Activated T-helper 1 cell treated with anti-CD3 and anti-CD28 coated beads, Interleukin-2, amount 50 U/mL, for 16 hours (primary cell): ENCODE data around the gene MYBPH.

Experiments
- DNase-seq, 2 donors: peaks; one replicate each; pipeline ENCODE4 v3.0.0-alpha.2; 2020; ENCODE audit warnings: low read depth in 1 of 2, low spot score in 1 of 2

Gene MYBPH

DNA sequence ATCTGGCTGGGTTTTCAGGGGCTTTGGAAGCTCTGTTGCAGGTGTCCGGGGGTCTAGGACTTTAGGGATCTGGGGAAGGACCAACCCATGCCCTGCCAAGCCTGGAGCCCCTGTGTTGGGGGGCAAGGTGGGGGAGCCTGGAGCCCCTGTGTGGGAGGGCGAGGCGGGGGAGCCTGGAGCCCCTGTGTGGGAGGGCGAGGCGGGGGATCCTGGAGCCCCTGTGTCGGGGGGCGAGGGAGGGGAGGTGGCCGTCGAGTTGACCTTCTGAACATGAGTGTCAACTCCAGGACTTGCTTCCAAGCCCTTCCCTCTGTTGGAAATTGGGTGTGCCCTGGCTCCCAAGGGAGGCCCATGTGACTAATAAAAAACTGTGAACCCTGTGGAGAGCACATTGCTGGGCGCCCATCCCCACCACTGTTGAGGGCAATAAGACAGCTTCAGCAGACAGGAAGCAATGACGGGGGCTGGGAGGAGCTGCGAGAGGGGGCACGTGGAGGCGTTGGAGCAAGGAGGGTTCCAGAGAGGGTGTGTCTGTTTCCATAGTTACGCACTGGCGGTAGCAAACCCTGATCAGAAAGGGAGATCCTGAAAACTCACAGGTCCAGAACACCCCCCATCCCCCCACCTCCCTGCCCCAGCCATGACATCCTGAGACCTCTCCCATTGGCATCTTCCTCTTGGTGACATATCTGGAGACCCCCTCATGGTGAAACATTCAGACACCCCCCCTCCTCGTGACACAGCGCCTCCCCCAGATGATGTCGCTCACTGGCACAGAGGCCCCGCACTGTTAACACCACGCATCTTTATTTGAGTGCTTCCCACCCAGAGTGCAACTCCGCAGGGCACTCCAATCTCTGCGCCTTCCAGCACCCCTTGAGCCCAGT, 8.4 kb downstream of the MYBPH start:
- no peak for DNase-seq

DNA sequence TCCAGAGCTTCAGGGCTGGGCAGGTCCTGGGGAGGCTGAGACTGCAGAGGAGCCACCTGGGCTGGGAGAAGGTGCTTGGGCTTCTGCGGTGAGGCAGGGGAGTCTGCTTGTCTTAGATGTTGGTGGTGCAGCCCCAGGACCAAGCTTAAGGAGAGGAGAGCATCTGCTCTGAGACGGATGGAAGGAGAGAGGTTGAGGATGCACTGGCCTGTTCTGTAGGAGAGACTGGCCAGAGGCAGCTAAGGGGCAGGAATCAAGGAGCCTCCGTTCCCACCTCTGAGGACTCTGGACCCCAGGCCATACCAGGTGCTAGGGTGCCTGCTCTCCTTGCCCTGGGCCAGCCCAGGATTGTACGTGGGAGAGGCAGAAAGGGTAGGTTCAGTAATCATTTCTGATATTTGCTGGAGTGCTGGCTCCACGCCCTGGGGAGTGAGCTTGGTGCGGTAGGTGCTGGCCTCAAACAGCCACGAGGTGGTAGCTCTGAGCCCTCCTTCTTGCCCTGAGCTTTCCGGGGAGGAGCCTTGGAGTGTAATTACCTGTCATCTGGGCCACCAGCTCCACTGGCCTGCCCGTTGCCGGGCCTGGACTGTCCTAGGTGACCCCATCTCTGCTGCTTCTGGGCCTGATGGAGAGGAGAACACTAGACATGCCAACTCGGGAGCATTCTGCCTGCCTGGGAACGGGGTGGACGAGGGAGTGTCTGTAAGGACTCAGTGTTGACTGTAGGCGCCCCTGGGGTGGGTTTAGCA, 9.3 kb downstream of the MYBPH start:
- no peak for DNase-seq

DNA sequence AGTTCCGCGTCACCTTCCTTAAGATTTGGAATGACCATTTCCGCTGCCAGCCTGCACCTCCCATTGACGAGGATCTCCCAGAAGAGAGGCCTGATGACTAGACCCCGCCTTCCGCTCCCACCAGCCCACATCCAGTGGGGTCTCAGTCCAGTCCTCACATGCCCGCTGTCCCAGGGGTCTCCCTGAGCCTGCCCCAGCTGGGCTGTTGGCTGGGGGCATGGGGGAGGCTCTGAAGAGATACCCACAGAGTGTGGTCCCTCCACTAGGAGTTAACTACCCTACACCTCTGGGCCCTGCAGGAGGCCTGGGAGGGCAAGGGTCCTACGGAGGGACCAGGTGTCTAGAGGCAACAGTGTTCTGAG, 9.8 kb downstream of the MYBPH start:
- no peak for DNase-seq

DNA sequence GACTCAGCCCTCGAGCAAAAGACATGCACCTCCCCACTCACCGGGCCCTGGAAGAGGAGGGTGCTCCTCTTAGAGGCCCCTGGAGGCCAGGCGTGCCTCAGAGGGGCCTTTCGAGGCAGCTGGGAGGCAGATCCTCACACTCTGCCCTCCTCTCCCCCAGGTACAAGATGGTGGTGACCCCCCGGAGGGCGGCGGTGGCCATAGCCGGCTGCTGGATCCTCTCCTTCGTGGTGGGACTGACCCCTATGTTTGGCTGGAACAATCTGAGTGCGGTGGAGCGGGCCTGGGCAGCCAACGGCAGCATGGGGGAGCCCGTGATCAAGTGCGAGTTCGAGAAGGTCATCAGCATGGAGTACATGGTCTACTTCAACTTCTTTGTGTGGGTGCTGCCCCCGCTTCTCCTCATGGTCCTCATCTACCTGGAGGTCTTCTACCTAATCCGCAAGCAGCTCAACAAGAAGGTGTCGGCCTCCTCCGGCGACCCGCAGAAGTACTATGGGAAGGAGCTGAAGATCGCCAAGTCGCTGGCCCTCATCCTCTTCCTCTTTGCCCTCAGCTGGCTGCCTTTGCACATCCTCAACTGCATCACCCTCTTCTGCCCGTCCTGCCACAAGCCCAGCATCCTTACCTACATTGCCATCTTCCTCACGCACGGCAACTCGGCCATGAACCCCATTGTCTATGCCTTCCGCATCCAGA, 10.4 kb downstream of the MYBPH start:
- no peak for DNase-seq

DNA sequence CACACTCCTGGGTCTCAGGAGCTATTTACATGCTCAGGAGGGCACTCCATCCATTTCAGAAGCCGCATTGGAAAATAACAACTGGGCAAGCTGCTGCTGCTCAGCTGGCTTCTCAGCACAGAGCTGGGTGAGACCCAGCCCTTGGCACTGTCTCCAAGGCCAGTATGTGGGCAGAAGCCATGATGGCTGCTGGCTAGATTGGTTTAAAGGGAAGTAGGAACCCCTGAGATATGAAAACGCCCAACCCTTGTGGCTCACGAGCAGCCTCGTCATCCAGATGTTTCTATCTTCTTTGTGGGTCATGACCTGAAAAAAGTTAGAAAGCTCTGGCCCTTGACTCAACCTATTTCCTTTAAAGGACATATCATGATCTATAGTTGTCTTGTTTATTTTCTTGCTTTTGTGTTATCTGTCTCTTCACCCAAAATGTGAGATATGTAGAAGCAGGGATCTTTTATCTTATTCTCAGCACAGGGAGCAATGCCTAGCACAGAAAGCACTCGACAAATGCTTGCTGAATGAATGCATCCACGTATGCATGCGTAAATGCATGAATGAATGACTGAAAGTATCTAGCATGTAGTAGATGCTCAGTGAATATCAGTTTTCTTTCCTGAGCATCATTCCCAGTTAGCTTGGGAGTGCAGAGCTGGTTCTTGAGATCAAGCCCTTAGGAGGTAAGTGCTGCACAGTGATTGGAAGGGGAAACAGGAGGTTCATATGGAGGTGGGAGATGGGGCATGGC, 11.6 kb downstream of the MYBPH start:
- no peak for DNase-seq

DNA sequence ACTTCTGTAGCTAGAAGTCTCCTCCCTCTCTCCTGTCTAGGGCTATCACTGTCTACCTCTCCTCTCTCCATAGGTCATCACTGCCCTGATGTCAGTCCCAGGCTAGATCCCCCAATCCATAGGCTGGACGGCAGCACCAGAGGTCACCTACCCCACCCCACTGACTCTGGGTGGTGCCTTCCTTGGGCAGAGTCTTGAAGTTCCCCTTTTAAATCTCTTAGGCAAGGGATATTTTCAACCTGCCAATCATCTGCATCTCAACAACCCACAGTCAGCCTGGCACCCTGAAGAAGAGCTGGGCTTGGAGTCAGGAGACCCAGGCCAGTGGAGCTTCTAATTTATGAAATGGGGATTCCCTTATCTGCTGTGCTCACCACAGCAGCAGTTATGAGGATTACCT, 13.2 kb downstream of the MYBPH start:
- DNase-seq = no peak

DNA sequence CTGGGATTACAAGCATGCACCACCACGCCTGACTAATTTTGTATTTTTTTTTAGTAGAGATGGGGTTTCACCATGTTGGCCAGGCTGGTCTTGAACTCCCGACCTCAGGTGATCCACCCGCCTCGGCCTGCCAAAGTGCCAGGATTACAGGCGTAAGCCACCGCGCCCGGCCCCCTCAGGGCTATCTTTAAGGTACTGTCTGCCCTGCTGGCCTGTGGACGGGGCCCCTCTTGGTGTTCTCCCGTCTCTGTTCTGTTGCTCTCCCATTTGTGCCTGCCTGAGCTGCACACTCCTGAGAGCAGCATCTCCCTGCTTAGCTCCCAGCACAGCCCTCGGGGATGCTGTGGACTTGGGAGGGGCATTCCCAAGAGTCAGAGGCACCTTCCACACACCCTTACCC, 13.9 kb downstream of the MYBPH start:
- DNase-seq = no peak

DNA sequence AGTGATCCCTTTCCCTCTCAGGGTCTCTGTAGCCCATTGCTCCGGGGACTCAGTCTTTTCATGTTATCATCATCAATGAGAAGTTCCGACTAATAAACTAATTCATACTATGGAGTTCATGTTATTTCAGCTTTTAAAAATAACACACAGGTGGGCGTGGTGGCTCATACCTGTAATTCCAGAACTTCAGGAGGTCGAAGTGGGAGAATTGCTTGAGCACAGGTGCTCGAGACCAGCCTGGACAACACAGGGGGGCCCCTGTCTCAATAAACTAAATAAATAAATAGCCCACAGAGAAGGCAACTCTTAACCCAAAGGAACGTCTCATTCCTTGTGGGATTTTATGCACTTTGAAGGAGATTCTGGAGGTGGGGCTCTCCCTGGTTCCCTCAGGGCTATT, 14.5 kb downstream of the MYBPH start:
- DNase-seq = no peak

DNA sequence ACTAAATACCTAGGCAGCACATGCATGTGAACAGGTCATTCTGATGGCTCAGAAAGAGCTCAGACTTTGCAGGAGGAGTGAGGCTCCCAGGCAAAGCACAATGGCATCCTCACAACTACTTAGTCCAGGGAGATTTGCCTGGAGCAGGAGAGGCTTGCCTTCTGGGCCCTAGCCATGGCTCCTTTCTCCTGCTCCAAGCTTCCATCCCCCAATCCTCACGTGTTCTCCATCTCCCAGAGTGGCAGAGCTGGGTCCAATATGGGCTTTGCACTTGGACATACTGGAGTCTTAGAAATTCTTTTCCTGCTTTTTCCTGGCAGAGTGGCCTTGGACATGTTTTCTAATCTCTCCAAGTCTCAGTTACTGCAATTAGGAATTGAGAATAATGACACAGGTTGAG, 15.8 kb downstream of the MYBPH start:
- no peak for DNase-seq

DNA sequence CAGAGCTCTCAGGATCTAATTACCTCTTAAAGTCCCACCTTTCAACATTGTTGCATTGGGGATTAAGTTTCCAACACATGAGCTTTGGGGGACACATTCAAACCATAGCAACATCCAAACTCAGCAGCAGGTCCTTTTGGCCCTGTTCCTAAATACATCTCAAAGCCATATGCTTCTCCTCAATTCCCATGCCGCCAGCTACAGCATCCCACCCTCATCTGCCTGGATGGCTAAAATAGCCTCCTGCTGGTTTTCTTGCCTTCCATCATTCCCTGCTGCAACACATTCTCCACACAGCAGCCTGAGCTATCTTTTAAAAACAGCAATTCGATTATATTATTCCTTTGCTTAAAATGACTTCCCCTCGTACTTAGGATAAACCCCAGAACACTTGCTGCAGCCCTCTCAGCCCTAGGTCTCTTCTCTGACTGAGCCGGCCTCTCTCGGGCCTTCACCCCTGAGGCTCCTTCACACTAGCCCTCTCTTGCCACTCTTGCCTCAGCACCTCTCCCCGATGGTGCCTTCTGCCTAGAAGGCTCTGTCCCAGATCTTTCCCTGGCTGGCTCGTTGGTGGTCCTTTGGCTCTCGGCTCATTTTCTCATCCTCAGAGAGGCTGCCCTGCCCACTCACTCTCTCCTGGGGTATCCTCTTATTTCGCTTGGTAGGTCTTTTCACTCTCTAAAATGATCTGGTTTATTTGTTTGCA, 16.5 kb downstream of the MYBPH start:
- DNase-seq = no peak

DNA sequence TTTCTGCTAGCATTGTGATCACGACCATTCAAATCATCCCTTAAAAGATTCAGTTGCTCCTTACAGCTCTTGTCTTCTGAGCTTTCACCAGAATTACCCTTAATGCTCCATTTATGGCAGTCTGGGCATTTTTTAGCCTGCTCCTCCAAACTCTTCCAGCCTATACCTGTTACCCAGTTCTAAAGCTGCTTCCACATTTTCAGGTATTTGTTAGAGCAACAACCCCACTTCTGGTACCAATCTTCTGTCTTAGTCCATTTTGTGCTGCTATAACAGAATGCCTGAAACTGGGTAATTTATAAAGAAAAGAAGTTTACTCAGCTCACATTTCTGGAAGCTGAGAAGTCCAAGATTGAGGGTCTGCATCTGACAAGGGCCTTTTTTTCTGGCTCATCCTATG, 17.2 kb downstream of the MYBPH start:
- no peak for DNase-seq

DNA sequence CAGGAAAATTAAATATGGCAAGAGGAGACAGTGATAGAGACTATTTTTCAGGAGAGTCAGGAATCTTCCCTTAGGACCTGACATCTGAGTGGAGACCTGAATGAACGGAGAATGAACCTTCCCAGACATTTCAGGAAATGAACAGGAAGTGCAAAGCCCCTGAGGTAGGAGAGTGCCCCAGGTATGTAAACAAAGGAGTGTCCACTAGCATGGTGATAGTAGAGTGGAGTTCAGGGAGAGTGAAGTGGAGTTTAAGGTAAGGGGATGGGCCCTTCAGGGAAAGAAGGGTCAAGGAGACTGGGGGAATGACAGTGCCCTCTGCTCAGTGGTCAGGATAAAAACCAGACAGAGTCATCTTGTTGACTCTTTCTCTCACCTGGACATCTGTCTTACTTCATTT, 19.3 kb downstream of the MYBPH start:
- DNase-seq = no peak

DNA sequence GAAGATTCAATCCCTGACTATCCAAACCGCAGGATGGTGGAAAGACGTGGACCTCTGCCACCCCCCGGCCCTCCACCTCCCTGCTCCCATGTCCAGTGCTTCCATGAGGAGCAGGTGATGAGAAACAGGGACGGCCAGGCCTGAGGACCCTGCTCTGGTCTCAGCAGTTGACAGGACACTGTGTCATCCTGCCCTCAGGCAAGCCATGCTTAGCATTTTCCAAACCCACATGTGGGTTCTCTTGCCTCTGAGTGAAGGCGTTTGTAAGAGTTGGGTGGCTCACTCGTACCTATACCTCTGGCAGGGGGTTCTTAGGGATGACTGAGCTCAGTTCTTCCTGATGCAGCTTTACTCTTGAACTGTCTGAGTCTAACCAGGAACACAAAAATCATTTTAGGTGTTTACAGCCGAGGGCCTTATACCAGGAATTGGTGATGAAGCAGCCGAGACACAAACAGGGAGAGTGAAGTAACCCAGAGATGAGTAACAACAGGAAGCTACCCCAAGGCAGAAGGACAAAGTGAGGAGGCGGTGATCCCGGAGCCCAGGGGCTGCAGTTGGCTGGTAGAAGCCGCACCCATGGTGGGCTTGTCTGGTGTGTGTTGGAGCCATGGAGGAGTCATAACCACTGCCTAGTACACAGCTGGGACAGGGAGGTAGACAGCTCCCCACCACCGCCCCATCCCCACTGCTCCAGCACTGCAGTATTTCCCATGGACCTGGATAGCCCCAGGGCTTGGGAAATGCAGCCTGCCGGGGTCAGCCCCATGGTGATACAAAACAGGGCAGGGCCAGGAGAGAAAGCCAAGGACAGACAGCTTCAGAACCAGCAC, 21.4 kb downstream of the MYBPH start:
- DNase-seq = no peak

DNA sequence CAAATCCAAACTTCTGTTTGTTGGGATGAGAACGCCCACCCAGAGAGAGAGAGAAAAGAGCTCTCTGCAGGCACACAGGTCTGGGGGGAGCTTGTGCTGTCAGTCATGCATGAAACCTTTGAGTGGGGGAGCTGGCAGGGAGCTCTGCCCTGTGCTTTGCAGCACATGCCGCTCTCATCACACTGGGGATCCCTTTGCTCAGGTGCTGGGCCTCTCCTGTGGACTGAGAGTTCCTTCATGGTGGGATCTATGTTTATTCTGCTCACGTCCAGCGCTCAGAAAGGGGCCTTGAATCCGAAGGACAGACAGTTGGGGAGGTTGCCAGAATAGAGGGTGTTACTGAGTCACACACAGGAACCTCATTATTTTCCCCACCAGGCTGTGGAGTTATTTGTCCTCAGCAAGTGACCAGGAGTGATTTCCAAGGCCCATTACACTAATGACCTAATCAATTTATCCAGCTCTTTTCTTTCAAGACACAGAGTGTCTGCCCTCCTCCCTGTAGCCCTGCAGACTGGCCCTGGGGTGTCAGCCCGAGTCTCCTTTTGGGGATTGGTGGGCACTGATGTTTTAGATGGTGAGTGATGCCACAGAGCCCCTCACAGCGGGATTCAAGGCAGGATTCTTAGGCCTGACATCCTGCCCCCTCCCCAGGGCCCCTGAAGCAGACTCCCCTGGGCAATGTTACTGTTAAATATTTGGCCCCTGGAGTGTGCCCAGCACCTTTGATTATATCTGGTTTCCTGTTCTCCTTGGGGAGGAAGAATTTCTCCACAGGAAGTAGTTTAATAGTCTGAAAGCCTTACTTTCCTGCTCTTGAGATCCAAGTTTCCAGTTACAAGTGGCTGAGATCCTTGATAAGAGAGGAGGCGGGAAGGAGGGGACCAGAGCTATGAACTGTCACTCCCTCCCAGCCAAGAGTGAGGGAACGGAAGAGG, 22.3 kb downstream of the MYBPH start:
- DNase-seq = no peak

DNA sequence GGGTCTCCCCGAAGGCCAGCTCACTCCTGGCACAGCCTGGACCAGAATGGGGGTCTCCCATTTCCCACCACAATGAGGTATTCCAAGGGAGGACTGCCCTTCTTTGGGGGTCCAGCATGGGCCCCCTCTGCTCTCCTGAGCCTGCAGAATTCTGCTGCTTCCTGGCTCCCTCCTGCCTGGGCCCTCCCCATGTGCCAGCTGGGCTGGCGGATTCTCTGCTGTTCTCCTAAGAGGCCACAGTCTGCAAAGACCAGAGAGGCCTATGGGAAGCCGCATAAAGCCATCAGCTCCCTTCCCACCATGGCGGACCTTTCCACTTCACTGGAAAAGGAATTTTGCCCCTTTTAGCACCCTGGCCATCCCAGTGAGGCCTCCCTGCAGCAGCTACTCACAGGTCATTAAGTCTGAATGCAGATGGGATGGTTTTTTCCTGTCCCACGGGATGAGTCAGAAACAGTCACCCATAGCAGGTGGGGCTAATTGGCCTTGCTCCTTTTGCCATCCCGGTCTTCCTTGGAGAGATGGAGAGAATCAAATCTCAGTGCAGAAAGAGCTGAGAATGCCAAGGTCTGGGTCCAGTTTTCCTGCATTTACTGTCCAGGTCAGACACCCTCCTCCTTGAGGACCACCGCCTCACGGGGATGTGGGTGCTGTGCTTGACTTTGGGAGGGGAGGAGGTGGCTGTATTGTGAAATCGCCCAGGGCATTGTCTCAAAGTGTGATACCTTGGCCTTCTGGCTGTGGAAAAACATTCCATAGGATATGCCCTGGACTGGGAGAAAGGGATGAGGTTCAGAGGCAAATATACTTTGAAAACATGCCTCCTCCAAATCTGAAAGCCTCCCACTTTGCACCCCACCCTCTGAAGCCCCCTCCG, 23.2 kb downstream of the MYBPH start:
- no peak for DNase-seq

DNA sequence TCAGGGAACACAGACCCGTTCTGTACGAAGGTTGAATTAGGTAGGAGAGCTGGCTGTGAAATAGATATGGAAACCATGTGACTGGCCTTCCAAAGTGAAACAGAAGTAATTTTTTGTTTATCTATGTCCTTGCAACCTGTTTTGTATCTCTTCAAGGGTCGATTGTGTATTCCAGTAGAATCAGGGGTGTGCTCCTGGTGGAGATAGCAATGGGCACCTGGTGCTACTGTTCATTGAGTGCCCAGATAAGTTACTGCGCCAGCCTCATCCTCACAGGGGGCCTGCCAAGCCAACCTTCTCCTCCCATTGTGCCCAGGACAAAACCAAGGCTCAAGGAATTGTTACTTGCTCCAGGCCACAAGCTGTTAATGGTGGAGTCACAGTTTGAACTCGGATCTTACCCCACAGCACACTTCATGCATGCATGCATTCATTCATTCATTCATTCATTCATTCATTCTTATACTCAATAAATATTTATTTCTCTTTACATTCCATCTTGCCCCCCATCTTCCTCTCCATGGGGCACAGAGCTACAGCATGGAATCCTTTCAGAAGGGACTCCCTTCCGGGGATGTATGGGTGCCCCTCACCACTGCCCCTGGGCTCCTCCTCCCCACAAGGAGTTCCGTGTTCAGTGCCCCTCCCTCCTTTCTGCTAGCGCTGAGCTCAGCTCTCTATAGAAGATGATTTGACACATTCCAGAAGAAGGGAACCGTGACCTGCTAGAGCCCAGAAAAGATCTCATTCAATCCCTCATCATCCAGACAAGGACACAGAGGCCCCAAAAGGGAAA, 24.1 kb downstream of the MYBPH start:
- DNase-seq = no peak
